Activated naive CD4-positive, alpha-beta T cell (primary cell): ENCODE measurements around the gene FAM219A.
"Not testable (repeated sequence)": the region's sequence is repeated elsewhere in the genome, so short reads cannot be mapped to it uniquely, and the experiment has no call there.

Experiments used
- DNase-seq, 4 experiments: peaks; one replicate each; lab custom pipeline; 2025; lab: John Stamatoyannopoulos, UW

FAM219A gene

GRCh38 chr9:34376596-34377403 lies 81.6 kb downstream of the FAM219A start, which contains the start of gene MYORG:
MYORG (minus strand) TSS chr9:34376898; CDS start chr9:34372943, 3,955 bp downstream.
- peak; percentile 68 to 95 (median 86) for DNase-seq

DNA sequence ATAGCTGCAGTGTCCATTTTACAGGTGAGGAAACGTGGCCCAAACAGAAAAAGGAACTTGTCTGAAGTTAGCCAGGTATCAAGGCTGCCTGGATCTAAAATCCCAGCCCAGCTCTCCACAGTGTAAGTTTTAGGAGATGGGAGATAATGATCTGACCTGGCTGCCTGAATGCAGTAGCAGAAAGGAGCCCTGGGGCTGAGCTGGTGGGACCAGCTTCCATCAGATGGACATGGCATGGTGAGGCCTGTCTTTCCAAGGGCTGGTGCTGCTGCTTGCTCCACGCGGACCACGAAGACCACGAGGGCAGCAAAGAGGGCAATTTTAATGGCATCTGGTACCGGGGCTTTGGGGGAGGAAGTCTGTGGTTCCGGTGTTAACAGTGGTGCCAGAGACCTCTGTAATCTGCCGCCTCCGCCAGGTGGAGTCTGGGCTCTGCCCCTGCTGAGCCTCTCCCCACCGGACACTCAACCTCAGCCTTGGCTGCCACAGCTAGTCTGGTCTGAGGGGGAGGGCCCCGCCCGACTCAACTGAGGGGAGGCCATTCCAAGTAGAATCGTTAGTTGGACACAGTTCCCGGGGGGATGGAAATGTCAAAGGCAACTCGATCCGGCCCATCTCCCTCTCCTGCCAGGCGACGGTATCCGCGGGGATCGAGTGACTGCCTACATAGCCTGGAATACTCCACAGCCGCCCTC lies 82.3 kb downstream of the FAM219A start:
- DNase-seq, result peak in 2 of 4 experiments; percentile 18 to 24

DNA sequence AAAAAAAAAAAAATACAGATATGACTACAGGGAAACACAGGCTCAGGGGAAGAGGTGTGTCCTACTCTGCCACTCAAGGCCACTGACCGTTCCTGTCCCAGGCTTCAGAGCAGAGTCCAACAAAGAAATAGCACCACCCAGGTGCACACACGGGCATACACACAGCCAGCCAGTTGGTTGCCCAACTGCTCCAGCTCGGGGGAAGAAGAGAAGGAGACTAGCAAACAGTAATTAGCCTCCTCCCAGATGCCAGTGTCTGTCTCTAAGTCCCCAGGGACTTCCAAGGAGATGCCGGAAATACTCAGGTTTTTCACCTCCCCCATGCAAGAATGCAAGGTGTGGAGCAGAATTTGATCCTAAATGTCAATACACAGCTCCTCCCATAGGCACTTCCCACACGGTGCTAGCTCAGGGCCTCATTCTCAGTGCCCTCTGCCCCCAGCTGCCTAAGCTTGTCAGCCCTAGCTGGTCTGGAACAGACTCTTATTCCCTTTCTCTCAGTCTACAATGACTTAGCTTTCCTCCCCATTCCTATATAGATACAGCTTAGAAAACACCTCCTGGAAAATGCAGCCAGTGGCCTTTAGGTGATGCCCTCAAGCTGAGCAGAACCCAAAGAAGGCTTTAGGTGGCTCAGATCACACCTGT lies 83.3 kb downstream of the FAM219A start:
- DNase-seq, result no peak

DNA sequence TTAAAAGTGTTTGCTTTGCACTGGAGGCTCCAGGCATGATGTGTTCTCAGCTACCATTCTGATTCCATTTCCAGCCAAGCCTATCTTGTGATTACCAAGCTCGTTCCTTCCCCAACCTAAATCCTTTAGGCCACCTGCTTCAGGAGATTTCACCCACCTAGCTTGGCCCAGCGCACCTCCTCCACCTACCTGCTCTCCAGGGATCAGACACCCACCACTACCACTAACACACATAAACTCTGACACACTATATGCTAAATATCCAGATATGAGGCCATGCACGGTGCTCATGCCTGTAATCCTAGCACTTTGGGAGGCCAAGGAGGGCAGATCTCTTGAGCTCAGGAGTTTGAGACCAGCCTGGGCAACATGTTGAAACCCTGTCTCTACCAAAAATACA lies 84.0 kb downstream of the FAM219A start:
- DNase-seq, result no peak

GRCh38 chr9:34373749-34374148 lies 84.6 kb downstream of the FAM219A start:
- no peak for DNase-seq

DNA sequence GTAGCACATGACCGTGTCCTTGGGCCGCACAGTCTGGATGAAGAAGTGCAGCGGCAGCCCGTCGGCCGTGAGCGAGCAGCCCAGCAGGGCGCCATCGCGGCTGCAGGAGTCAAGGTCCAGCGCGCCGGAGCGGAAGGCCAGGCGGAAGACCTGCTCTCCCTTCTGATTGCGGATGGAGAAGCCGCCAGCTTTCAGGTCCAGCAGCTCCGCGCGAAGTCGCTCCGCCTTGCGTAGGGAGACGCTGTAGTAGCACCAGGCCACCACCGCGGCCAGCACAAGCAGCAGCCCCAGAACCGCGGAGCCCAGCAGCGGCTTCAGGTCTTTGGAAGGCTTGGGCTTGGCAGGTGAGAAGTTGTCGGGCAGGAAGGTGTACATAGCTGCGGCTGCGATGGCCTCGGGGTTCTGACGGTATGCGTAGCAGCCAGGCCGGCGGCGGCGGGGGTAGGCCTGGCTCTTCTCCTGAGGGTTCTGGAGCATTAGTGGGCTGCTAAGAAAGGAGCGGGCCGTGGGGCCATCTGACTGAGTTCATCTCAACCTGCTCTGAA lies 85.8 kb downstream of the FAM219A start:
- no peak for DNase-seq

DNA sequence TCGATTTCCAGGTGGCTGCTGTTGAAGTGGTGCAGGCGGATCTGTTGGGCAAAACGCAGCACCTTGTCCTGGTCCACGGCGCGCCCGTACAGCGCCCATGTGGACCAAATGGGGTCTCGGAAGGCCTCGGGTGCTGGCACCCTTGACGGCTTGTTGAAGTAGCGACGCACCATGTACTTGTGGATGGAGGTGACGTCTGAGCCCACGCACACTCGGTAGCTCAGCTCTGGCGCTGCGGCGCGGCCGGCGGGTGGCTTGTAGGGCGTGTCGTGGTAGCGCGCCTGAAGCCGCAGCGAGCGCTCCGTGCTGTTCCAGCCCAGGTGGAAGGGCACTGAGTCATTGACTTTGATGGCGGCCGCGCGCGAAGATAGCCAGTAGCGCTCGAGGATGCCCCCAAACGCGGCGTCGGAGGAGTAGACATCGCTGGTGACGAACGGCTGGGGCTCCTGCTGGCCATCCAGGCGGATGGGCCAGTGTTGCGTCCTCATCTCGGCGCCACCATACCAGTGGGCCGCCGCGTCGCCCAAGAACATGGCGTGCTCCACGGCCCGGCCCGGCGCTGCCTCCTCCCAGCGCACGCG lies 86.4 kb downstream of the FAM219A start:
- DNase-seq, result no peak

- no peak for DNase-seq
Observed at GRCh38 chr9:34370970-34371880, 87.1 kb downstream of the FAM219A start.

DNA sequence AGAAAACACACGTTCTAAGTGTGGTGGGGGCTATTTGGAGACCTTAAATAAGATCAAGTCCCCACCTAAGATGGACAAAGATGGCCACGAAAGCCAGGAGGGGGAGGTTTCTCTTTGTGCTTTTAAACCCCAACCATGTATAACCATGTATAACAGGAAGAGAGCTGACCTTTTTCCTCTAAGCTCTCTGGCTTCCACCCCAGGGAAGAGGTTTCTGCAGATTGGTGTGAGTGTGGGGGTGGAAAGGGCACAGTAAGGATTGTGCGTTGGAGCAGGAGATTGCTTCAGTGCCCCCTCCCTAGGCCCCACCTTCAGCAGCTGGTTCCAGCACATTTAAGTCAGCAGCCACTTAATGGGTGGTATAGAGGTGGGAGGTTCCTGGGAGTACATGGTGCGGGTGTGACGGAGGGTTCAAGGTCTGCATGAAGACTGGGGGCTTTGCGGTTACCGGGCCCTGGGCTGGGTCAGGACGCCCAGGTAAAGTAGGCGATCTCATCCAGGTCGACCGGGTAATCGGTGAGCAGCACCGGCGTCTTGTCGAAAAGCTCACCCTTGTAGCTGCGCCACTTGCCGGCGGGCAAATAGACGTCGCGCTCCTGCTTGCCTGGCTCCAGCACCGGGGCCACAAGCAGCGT lies 87.9 kb downstream of the FAM219A start:
- DNase-seq, result no peak

GRCh38 chr9:34369636-34370035 lies 88.7 kb downstream of the FAM219A start:
- DNase-seq, result no peak

GRCh38 chr9:34368796-34369195 lies 89.6 kb downstream of the FAM219A start:
- DNase-seq, result not testable (repeated sequence)

DNA sequence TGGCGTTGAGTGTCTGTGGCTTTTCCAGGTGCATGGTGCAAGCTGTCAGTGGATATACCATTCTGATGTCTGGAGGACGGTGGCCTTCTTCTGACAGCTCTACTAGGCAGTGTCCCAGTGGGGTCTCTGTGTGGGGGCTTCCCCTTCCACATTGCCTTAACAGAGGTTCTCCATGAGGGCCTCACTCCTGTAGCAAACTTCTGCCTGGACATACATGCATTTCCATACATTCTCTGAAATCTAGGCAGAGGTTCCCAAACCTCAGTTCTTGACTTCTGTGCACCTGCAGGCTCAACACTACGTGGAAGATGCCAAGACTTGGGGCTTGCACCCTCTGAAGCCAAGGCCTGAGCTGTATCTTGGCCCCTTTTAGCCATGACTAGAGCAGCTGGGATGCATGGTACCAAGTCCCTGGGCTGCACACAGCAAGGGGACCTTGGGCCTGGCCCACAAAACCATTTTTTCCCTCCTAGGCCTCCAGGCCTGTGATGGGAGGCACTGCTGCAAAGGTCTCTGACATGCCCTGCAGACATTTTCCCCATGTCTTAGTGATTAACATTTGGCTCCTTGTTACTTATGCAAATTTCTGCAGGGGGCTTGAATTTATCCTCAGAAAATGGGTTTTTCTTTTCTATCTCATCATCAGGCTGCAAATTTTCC lies 90.5 kb downstream of the FAM219A start:
- DNase-seq, result not testable (repeated sequence)

DNA sequence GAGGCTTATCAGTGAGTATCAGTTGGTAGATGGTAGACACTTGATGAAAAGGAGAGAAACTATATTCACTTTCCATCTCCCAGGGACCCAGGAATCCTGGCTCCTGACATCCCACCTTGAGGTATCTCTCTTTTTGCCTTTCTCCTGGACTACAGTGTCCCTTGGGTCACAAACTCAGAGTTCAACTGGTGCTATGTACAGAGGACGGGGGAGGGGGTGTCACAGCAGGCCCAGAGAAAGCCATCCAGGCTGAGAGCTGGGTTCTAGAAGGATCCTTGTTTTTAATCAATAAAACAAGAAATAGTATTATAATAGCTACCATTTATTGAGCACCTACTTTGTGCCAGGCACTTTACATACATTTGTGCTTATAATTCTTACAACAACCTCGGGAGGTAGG lies 92.0 kb downstream of the FAM219A start:
- DNase-seq, result no peak

GRCh38 chr9:34365282-34365681 lies 93.1 kb downstream of the FAM219A start:
- no peak for DNase-seq

- no peak for DNase-seq
Observed at GRCh38 chr9:34363619-34364351, 94.6 kb downstream of the FAM219A start.

DNA sequence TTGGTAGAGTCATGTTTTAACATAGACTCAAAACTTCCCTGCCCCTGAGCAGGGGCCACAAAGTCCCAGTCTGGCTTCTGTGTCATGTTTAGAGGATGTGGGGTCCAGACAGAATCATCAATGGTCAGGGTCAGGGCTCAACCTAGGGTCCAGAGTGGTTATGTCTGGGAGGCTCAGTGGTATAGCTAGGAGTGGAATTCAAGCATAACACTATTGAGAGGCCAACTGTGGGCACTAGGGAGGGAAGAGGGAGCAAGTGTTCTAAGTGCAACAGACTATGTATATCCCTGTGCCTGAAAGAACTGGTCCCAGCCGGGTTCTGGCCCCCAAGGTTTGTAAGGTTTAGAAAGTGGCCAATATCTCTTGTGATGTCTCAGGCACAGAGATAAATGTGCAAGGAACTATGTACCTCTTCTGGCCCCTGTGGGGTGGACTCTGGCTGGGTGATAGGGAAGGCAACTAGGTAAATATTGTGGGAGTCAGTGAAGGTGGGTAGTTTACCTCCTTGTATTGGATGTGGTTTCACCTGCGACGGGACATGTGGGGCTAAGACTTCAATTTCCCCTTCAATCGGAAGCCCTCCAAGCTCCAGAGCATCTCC lies 95.7 kb downstream of the FAM219A start:
- no peak for DNase-seq

GRCh38 chr9:34352957-34353356 lies 105.4 kb downstream of the FAM219A start:
- not testable (repeated sequence) for DNase-seq

DNA sequence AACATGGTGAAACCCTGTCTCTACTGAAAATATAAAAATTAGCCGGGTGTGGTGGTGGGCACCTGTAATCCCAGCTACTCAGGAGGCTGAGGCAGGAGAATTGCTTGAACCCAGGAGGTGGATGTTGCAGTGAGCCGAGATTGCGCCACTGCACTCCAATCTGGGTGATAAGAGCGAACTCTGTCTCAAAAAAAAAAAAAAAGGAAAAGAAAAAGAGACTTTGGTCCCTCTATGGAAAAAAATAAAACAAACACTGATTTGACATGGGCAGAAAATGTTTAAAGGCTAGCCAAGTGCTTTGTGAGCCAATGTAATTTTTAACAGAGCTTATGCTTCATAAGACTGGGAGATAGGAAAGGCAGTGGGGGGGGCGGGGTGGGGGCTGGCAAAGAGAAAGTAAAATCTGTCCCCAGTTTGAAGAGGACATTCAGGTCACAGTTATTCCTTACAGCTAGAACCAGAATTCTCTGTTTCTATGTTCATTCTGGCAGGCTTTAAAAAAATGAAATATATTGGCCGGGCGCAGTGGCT lies 106.2 kb downstream of the FAM219A start:
- DNase-seq, result not testable (repeated sequence)

DNA sequence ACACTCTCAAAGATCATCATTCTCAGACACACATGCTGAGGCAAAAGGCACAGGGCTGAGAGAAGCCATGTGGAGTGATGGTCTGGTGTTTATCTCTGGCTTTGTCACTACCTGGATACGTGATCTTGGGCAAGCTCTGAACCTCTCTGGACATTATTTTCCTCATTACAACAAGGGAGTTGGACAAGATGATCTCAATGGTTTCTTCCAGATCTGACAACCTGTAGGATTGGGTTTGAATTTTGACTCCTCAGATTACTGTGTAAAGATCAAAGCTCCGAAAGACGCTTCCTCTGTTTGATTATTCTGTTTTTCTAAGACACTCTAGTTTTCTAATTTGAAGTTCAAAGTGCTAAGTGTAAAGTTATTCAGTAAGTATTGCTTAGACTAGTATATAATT lies 109.0 kb downstream of the FAM219A start:
- no peak for DNase-seq
